22Rv1 (cell line): Measurements from ENCODE around the gene CUX1.

Source experiments
- H3K27ac ChIP-seq: fragments of 450-650 bp; 2 replicates; pipeline ENCODE4 v1.5.1; 2017
- ZFX ChIP-seq: fragments of 450-650 bp; IDR thresholded peaks from 2 replicates; pipeline ENCODE4 v1.6.1; 2017; ENCODE audit warnings: antibody characterized with exemption, borderline replicate concordance
- TF ChIP-seq, protein P1 (sequence below): fragments of 450-650 bp; IDR thresholded peaks from 2 replicates; pipeline ENCODE4 v1.5.1; 2017; ENCODE audit warnings: mild to moderate bottlenecking

CUX1 gene

DNA sequence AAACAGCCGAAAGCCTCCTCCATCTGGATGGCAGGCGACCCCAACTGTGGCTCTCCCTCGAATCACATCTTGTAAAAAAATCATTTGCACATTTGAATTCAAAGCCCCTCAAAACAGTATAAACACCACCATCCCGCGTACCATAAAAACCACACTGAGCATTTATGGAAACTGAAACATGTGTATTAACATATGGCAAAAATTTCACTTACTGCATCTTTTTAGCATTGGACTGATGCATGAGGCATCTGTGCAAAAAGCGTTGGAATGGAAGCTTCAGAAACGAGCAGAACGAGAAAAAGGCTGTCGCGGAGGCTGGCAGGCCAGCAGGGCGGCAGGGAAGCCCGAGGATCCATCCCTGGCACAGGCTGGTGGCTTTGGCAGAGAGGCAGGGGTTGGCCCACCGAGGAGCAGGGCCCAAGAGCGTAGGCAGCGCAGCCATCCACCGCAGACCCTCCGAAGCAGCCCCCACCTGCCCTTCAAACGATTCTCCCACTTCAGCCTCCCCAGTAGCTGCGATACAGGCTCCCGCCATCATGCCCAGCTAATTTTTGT is 39.3 kb upstream of the CUX1 start:
- TF ChIP-seq, protein P1, sequence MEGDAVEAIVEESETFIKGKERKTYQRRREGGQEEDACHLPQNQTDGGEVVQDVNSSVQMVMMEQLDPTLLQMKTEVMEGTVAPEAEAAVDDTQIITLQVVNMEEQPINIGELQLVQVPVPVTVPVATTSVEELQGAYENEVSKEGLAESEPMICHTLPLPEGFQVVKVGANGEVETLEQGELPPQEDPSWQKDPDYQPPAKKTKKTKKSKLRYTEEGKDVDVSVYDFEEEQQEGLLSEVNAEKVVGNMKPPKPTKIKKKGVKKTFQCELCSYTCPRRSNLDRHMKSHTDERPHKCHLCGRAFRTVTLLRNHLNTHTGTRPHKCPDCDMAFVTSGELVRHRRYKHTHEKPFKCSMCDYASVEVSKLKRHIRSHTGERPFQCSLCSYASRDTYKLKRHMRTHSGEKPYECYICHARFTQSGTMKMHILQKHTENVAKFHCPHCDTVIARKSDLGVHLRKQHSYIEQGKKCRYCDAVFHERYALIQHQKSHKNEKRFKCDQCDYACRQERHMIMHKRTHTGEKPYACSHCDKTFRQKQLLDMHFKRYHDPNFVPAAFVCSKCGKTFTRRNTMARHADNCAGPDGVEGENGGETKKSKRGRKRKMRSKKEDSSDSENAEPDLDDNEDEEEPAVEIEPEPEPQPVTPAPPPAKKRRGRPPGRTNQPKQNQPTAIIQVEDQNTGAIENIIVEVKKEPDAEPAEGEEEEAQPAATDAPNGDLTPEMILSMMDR, result no peak
- no peak for TF ChIP-seq ZFX
- no peak overlapping the region for H3K27ac ChIP-seq

GRCh38 chr7:101779267-101779666 is 38.2 kb upstream of the CUX1 start:
- H3K27ac ChIP-seq, result no peak overlapping the region
- no peak for TF ChIP-seq ZFX
- TF ChIP-seq, protein P1, result no peak

- TF ChIP-seq, protein P1, result no peak
- no peak for TF ChIP-seq ZFX
- no peak overlapping the region for H3K27ac ChIP-seq
These were observed 37.1 kb upstream of the CUX1 start for GRCh38 chr7:101780281-101780680.

DNA sequence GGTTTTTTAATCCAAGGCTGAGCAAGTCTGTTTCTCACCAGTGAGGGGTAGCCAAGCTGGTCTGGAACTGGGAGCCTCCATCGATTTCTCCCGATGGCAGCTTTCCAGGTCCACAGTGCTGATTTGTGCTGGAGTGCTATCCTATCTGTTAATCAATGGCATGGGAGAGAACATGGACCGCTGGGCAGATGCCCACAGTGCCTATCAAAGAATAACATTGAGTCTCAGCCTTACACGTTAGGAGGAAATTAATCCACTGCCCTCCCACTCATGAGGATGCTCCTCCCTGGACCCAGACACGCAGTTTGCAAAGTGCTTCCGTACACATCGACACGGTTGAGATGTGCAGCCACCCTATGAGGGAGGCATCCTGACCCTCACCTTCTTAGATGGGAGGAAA is 36.0 kb upstream of the CUX1 start:
- TF ChIP-seq ZFX, result no peak
- TF ChIP-seq, protein P1, result no peak
- no peak overlapping the region for H3K27ac ChIP-seq

DNA sequence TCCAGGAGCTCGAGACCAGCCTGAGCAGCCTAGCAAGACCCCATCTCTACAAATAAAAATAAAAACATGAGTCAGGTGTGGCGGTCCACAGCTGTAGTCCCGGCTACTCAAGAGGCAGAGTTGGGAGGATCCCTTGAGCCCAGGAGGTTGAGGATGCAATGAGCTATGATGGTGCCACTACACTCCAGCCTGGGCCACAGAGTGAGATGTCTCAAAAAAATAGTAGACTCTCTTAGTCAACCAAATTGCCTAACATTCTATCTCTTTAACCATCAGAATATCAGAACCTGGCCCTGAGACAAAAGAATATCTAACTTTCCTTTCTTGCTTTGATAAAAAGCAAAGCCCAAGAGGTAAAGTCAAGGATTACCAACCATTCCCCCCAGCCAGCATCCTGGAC is 35.0 kb upstream of the CUX1 start:
- H3K27ac ChIP-seq, result no peak overlapping the region
- TF ChIP-seq, protein P1, result no peak
- no peak for TF ChIP-seq ZFX

DNA sequence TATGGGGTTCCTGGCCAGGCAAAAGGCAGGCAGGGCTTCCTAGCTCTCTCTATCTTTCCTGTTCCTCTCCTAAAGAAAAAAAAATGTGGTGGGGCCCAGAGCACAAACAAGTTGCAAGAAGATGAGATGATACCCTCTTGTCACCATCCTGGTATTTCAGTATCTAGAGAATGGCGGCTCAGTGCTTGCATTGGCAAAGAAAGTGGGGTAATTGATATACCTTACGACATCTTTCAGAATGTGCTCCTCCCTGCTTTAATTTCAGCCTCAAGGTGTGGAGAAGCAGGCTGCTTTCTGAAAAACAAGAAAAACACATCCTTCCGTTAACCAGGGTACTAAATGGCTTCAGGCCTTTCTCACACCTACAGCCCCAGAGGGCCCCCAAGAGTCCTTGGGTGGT is 34.5 kb upstream of the CUX1 start:
- H3K27ac ChIP-seq, result no peak overlapping the region
- TF ChIP-seq, protein P1, result no peak
- no peak for TF ChIP-seq ZFX

DNA sequence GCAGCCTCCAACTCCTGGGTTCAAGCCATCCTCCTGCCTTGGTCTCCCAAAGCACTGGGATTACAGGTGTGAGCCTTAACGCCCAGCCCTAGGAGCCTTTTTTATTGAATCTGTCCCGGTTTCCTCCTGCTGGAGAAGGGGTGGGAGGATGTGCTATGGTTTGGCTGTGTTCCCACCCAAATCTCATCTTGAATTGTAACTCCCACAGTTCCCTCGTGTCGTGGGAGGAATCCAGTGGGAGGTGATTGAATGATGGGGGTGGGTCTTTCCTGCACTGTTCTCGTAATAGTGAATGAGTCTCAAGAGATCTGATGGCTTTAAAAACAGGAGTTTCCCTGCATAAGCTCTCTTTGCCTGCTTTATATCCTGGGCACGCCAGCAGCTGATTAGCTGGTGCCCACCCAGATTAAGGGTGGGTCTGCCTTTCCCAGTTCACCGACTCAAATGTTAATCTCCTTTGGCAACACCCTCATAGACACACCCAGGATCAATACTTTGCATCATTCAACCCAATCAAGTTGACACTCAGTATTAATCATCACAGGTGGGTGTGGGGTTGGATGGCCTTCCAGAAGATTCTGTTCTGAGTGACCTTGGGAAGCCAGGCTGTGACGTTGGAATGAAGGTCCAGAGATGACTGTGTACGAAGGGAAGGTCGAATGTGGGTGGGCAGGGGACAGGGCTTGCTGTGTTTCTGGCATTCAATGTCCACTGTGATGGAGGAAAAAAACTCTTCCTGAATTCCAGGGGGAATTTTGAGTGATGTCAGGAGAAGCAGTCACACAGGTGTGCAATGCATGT is 33.8 kb upstream of the CUX1 start:
- no peak for TF ChIP-seq ZFX
- TF ChIP-seq, protein P1, result no peak
- no peak overlapping the region for H3K27ac ChIP-seq
